Measurements from ENCODE around the gene TRPM5. TPM values are rescaled to one million over a fixed set of nuclear protein-coding genes. Genes with fewer than 3 reads are reported as not detected.
A peak's percentile ranks its signal among the peaks of the same experiment; 100 is the strongest.

TRPM5 gene
- total and polyA plus RNA-seq, 9 of the 15 experiments (the other 6 are each of a cell fraction or from before 2014, with no cell fraction given), result not detected

GRCh38 chr11:2400069-2400761 is 44.1 kb downstream of the TRPM5 start, which contains the start of gene TSSC4 (continued):
- TF ChIP-seq, protein P1, sequence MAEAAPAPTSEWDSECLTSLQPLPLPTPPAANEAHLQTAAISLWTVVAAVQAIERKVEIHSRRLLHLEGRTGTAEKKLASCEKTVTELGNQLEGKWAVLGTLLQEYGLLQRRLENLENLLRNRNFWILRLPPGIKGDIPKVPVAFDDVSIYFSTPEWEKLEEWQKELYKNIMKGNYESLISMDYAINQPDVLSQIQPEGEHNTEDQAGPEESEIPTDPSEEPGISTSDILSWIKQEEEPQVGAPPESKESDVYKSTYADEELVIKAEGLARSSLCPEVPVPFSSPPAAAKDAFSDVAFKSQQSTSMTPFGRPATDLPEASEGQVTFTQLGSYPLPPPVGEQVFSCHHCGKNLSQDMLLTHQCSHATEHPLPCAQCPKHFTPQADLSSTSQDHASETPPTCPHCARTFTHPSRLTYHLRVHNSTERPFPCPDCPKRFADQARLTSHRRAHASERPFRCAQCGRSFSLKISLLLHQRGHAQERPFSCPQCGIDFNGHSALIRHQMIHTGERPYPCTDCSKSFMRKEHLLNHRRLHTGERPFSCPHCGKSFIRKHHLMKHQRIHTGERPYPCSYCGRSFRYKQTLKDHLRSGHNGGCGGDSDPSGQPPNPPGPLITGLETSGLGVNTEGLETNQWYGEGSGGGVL (CRISPR knock-in tag; IDR thresholded peaks at IDR 0.05), result no peak
- peak; percentile 88 for TF ChIP-seq FOXJ2 (tag; IDR thresholded peaks at IDR 0.05)
- TF ChIP-seq SAFB (IDR thresholded peaks at IDR 0.05; ENCODE audit: borderline replicate concordance, low read depth, low read length), result peak; percentile 55; the same call in 1 of the 2 replicates
- peak; percentile 70 for TF ChIP-seq L3MBTL2 (IDR thresholded peaks at IDR 0.05)
- TF ChIP-seq EHMT2 (IDR thresholded peaks at IDR 0.05), result no peak
- TF ChIP-seq HMGN3 (IDR thresholded peaks at IDR 0.05; ENCODE audit: borderline replicate concordance, extremely low read depth, insufficient read length, low read depth, low read length), result peak; percentile 88
- TF ChIP-seq OTX1 (CRISPR knock-in tag; IDR thresholded peaks at IDR 0.05), result peak; percentile 93
- peak; percentile 100 for TF ChIP-seq ZBTB40 (IDR thresholded peaks at IDR 0.05)
- TF ChIP-seq ZBTB40 (CRISPR knock-in tag; IDR thresholded peaks at IDR 0.05), result no peak
- TF ChIP-seq TBP (optimal IDR thresholded peaks at IDR 0.05; ENCODE audit: low read depth, low read length), result peak; percentile 55
- 0 out of 2 replicates have a peak, but pooled peaks have one; percentile 12 for TF ChIP-seq ZNF583 (CRISPR knock-in tag; IDR thresholded peaks at IDR 0.05)
- TF ChIP-seq, protein P2, sequence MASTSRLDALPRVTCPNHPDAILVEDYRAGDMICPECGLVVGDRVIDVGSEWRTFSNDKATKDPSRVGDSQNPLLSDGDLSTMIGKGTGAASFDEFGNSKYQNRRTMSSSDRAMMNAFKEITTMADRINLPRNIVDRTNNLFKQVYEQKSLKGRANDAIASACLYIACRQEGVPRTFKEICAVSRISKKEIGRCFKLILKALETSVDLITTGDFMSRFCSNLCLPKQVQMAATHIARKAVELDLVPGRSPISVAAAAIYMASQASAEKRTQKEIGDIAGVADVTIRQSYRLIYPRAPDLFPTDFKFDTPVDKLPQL (IDR thresholded peaks at IDR 0.05; ENCODE audit: extremely low read depth, insufficient read length), result no peak
- peak; percentile 74; the same call in 1 of the 2 replicates for TF ChIP-seq NR2C2 (CRISPR knock-in tag; IDR thresholded peaks at IDR 0.05)
- TF ChIP-seq NR2C2 (tag; IDR thresholded peaks at IDR 0.05), result peak; percentile 90
- peak; percentile 89; the same call in 1 of the 2 replicates for TF ChIP-seq ZNF232 (CRISPR knock-in tag; IDR thresholded peaks at IDR 0.05)

All from K562 (cell line).